Spinal cord (tissue), 10 donors: ENCODE data around the gene CPT2. TPM values are rescaled to one million over a fixed set of nuclear protein-coding genes. Genes with fewer than 3 reads are reported as not detected.
"Not testable (repeated sequence)": the region's sequence is repeated elsewhere in the genome, so short reads cannot be mapped to it uniquely, and the experiment has no call there.

ENCODE experiments used
- DNase-seq, 6 donors: peaks; one replicate each; pipeline versions ENCODE4 v3.0.0 to v3.0.0-alpha.2; 2013 to 2015; ENCODE audit warnings: low spot score in 6 of 6, low read depth in 4 of 6
- H3K27ac ChIP-seq: one replicate; pipeline ENCODE4 v1.5.1; 2013; ENCODE audit warnings: low read depth, low read length, control low read depth
- H3K27me3 ChIP-seq: one replicate; pipeline ENCODE4 v1.6.1; 2013; ENCODE audit warnings: low read length; ENCODE audit not compliant: control insufficient read depth, insufficient read depth
- H3K36me3 ChIP-seq: one replicate; pipeline ENCODE4 v1.6.1; 2013; ENCODE audit warnings: low read length; ENCODE audit not compliant: control insufficient read depth, insufficient read depth
- H3K4me1 ChIP-seq: one replicate; pipeline ENCODE4 v1.6.1; 2013; ENCODE audit warnings: low read length; ENCODE audit not compliant: control insufficient read depth, insufficient read depth
- H3K4me3 ChIP-seq: one replicate; pipeline ENCODE4 v1.5.1; 2013; ENCODE audit warnings: low read depth, low read length, control low read depth
- H3K9me3 ChIP-seq: one replicate; pipeline ENCODE4 v1.6.1; 2013; ENCODE audit warnings: low read length; ENCODE audit not compliant: control insufficient read depth, insufficient read depth
- WGBS: methylation state at CpG from one replicate; pipeline ENCODE4 v1.1.5; 2013; ENCODE audit warnings: missing lambda C conversion rate; ENCODE audit not compliant: insufficient coverage; 5-methylcytosine and 5-hydroxymethylcytosine counted together
- polyA plus RNA-seq, 2 donors: library from polyadenylated mRNA; unstranded; fragments of 120-200 nt; gene quantifications; one replicate each; pipeline ENCODE4 v1.2.1, GENCODE V29; 2013; ENCODE audit not compliant: insufficient read length in 2 of 2
- total RNA-seq, 2 donors: library from RNA; depleted of rRNA in 1 of 2; stranded (reverse); fragments of 120-200 nt in 1 of 2; fragments of >200 nt in 1 of 2; gene quantifications; one replicate each; pipeline versions ENCODE4 v1.2.3 to v1.2.4, GENCODE V29; 2013 to 2014
- donor health status: healthy.

The CPT2 gene
- total and polyA plus RNA-seq, 4 donors: 13.5 to 23.6 (median 17.2) TPM

DNA sequence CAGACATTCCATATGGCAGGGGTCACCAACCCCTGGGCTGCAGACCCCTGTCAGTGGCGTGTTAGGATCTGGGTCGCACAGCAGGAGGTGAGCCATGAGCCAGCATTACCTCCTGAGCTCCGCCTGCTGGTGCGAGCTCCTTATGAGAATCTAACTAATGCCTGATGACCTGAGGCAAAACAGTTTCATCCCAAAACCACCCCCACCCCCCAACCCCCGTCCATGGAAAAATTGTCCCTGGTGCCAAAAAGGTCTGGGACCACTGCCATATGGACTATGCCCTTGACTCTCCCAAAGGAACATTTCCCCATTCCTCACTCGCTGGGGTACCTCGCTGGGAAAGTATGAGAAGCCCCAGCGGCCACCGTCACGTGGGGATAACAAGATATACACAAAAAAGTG lies 6.4 kb upstream of the CPT2 start:
- 63% methylated on average over 10 of the region's 10 CpGs for WGBS
- Histone ChIP-seq H3K27me3 (no peaks in the 10 kb centered on the region), H3K9me3 (no peaks in the 10 kb centered on the region), H3K4me3 (no peak overlapping the region), H3K27ac (no peak overlapping the region), H3K4me1 (no peaks in the 10 kb centered on the region), H3K36me3 (no peaks in the 10 kb centered on the region)
- no peak for DNase-seq

DNA sequence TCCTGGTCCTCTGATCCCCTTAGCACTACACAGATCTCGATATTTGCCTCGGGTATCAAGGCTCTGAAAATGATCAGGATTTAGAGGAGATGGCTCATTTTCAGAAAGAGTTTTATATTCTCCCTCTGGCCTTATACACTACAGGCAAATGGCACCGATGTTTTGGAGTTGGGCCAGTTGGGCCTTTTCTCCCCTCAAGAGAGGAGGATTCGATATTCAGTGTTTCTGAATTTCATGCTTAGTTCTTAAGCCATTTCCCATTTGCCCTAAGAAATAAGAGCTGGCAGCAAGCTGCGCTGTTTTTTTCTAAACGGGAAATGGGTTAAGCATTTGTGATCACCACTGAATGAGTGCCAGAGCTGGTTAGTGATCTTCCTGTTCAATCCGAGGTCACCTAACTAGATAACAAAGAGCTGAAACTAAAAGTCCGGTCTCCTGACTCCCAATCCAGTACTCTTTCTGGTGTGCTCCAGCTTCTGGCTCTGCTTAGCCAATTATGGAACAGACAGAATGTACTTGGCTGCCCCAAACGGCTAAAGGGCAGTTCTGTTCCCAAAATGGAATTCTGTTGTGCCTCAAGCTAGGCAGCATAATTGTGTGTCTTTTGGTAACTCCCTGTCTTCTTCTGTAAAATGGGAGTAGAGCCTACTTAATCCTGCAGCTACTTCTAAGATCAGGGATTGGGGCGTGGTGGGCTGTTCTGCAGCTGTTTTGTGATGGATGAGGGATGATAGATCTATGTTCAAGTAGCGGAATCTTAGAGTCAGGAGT lies 1.2 kb upstream of the CPT2 start:
- Histone ChIP-seq H3K9me3 (no peaks in the 10 kb centered on the region), H3K4me3 (no peak overlapping the region), H3K36me3 (no peaks in the 10 kb centered on the region), H3K27ac (no peak overlapping the region), H3K27me3 (no peaks in the 10 kb centered on the region), H3K4me1 (no peaks in the 10 kb centered on the region)
- 94% methylated on average over 10 of the region's 11 CpGs for WGBS
- no peak for DNase-seq

DNA sequence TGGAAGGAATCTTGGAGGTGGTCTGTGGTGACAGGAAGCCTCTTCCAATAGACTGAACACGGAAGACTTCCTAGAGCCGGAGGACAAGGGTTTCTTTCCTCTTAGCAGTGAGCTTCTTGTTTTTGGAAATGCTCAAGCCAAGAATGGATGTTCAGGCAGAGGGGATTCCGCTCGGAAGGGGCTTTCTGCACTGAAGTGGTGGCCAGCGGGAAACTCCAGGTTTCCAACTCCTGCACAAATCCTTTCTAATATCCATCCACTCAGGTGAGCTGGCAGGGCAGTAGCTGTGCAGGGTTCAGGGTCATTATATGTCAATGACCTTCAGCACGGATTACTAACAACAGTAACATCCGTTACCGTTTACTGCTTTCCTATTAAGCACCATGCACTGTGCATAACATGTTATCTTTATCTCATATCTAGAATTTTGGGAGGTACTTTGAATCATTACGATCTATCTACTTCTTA lies 573 bp upstream of the CPT2 start:
- WGBS: 79% methylated on average over 2 of the region's 9 CpGs
- DNase-seq: no peak
- peak overlapping the region; percentile 74 for H3K4me3 ChIP-seq
- H3K36me3 ChIP-seq: no peaks in the 10 kb centered on the region
- H3K9me3 ChIP-seq: no peaks in the 10 kb centered on the region
- H3K4me1 ChIP-seq: no peaks in the 10 kb centered on the region
- no peaks in the 10 kb centered on the region for H3K27me3 ChIP-seq
- peak overlapping the region; percentile 78 for H3K27ac ChIP-seq

DNA sequence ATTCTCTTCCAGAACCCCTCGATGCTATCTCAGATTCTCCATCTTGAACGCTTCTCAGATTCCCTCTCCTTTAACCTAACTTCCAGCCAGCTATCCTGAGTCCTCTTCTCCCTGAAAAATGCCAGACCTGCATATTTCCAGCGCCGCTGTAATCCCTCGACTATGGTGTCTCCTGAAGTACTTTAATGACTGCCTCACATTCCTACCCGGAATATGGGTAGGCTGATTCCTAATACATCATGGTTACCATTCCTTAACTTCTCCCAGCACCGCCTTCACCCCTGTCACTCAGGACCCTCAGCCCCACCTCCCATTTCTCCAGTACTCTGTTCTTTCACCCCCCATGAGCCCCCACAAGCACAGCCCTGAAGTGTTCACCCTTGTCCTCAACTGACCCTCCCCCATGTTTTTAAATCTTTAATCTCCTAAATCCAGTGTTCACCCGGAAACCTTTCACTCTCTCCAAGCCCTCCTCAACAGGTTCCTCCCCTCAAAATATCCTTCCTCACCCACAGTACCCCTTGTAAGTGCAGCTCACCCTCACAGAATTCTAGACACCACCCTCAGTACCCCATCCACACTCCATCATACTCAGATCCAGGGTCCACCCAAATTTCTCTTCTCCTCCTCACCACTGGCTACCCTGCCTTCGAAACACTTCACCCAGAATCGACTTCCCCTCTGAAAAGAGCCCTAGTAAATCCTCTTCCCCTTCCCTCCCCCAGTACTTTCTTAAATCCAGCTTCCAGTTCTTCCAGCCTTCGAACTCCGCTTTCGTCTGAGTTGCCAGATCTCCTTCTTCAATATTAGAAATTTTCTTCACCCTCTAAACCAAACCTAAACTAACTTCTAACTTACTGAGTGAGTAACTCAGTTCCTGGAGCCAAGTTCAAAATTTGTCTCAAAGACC lies 922 bp downstream of the CPT2 start:
- Histone ChIP-seq H3K27ac (peak overlapping the region; percentile 78), H3K9me3 (no peaks in the 10 kb centered on the region), H3K27me3 (no peaks in the 10 kb centered on the region), H3K36me3 (no peaks in the 10 kb centered on the region), H3K4me3 (peak overlapping the region; percentile 74), H3K4me1 (no peaks in the 10 kb centered on the region)
- WGBS: 43% methylated on average over 13 of the region's 13 CpGs
- no peak for DNase-seq

DNA sequence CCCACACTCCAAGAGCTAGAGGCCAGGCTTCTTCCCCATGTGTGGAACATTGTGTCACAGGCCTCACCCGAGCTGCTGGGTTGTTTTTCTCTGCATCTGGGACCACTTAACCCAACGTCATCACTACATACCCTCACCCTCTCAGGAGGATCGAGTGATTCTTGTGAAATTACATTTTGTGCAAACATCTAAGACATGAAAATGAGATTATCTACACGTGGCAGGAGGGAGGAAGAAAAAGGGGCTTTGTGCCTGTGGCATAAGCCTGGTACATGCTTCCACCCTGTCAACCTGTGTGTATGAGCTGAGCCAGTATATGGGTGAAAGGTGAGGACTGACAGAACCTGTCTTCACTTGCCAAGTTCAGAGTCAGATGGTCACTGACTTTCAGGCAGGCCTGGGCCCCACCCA lies 1.6 kb downstream of the CPT2 start:
- no peak overlapping the region for H3K27ac ChIP-seq

DNA sequence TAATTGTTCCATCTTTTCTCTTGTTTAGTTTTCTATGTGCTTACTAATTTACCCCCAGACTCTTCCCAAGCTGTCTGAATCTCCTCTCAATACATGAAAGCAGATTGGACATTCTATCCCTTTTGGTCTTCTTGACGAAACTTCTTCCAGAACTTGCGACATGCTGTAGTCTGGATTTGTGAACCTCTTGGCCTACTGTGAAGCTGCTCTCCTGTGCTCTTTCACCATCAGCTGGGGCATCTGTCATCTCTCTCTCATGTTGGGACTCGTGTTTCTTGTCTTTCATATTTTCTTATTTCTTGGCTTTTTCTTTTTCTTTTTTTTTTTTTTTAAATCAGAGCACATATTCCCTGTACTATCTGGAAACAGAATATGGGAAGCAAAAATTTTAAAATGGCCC lies 6.8 kb downstream of the CPT2 start:
- DNase-seq: no peak
- H3K4me3 ChIP-seq: no peak overlapping the region
- H3K9me3 ChIP-seq: peaks cover 6% of the 10 kb centered on the region
- no peaks in the 10 kb centered on the region for H3K27me3 ChIP-seq
- WGBS: 82% methylated on average over 2 of the region's 3 CpGs
- H3K4me1 ChIP-seq: no peaks in the 10 kb centered on the region
- H3K36me3 ChIP-seq: peaks cover 16% of the 10 kb centered on the region
- no peak overlapping the region for H3K27ac ChIP-seq

More for the DNA sequence above, 1.6 kb downstream of the CPT2 start:
- no peak overlapping the region for H3K4me3 ChIP-seq
- H3K36me3 ChIP-seq: no peaks in the 10 kb centered on the region
- no peaks in the 10 kb centered on the region for H3K27me3 ChIP-seq
- no peak for DNase-seq
- H3K4me1 ChIP-seq: no peaks in the 10 kb centered on the region
- no peaks in the 10 kb centered on the region for H3K9me3 ChIP-seq
- WGBS: 86% methylated on average over 1 of the region's 4 CpGs

DNA sequence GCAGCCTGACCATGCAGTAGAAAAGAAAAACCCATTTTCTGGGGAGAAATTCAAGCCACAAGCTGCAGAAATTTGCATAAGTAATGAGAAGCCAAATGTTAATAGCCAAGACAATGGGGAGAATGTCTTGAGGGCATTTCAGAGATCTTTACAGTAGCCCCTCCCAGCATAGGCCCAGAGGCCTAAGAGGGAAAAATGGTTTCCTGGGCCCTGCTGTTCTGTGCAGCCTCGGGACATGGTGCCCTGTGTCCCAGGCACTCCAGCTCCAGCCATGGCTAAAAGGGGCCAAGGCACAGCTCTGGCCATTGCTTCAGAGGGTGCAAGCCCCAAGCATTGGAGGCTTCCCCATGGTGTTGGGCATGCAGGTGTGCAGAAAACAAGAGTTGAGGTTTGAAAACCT lies 8.9 kb downstream of the CPT2 start:
- H3K9me3 ChIP-seq, H3K27me3 ChIP-seq, H3K4me3 ChIP-seq, H3K27ac ChIP-seq, DNase-seq, H3K4me1 ChIP-seq: not testable (repeated sequence)
- H3K36me3 ChIP-seq: peaks cover 29% of the 10 kb centered on the region
- 100% methylated on average over 1 of the region's 1 CpG for WGBS

DNA sequence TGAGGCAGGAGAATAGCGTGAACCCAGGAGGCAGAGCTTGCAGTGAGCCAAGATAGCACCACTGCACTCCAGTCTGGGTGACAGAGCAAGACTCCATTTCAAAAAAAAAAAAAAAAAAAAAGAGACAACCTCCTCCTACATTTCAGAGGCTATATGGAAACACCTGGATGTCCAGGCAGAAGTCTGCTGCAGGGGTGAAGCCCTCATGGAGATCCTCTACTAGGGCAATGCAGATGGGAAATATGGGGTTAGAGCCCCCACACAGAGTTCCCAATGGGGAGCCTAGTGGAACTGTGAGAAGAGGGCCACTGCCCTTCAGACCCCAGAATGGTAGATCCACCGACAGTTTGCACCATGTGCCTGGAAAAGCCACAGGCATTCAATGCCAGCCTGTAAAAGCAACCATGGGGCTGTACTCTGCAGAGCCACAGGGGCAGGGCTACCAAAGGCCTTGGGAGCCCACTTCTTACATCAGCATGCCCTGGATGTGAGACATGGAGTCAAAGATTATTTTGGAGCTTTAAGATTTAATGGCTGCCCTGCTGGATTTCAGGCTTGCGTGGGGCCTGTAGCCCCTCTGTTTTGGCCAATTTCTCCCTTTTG lies 9.6 kb downstream of the CPT2 start:
- WGBS: 100% methylated on average over 1 of the region's 3 CpGs
- not testable (repeated sequence) for H3K9me3 ChIP-seq, H3K4me1 ChIP-seq, H3K4me3 ChIP-seq, H3K27ac ChIP-seq, DNase-seq, H3K27me3 ChIP-seq
- H3K36me3 ChIP-seq: peaks cover 36% of the 10 kb centered on the region

DNA sequence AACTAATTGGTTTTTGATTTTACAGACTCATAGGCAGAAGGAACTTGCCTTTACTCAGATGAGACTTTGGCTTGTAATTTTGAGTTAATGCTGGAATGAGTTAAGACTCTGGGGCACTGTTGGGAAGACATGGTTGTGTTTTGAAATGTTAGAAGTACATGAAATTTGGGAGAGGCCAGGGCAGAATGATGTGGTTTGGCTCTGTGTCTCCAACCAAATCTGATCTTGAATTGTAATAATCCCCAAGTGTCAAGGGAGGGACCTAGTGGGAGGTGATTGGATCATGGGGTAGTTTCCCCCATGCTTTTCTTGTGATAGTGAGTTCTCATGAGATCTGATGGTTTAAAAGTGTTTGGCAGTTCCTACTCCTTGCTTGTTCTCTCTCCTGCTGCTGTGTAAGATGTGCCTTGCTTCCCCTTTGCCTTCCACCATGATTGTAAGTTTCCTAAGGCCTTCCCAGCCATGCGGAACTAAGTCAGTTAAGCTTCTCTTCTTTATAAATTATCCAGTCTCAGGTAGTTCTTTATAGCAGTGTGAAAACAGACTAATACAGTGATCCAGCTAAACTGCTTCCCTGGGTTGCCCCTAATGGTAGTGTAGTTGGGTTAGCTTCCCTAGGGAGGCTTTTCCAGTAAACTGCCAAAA lies 10.2 kb downstream of the CPT2 start:
- no peak overlapping the region for H3K27ac ChIP-seq
- WGBS: no CpG with 5 or more reads among the region's 1 CpG
- no peaks in the 10 kb centered on the region for H3K27me3 ChIP-seq
- H3K4me3 ChIP-seq: no peak overlapping the region
- peaks cover 42% of the 10 kb centered on the region for H3K36me3 ChIP-seq
- H3K4me1 ChIP-seq: no peaks in the 10 kb centered on the region
- peaks cover 6% of the 10 kb centered on the region for H3K9me3 ChIP-seq
- no peak for DNase-seq
